Measurements from ENCODE around the gene MYPN.
A peak's percentile ranks its signal among the peaks of the same experiment; 100 is the strongest.
"Not testable (repeated sequence)": the region's sequence is repeated elsewhere in the genome, so short reads cannot be mapped to it uniquely, and the experiment has no call there.

MYPN gene

DNA sequence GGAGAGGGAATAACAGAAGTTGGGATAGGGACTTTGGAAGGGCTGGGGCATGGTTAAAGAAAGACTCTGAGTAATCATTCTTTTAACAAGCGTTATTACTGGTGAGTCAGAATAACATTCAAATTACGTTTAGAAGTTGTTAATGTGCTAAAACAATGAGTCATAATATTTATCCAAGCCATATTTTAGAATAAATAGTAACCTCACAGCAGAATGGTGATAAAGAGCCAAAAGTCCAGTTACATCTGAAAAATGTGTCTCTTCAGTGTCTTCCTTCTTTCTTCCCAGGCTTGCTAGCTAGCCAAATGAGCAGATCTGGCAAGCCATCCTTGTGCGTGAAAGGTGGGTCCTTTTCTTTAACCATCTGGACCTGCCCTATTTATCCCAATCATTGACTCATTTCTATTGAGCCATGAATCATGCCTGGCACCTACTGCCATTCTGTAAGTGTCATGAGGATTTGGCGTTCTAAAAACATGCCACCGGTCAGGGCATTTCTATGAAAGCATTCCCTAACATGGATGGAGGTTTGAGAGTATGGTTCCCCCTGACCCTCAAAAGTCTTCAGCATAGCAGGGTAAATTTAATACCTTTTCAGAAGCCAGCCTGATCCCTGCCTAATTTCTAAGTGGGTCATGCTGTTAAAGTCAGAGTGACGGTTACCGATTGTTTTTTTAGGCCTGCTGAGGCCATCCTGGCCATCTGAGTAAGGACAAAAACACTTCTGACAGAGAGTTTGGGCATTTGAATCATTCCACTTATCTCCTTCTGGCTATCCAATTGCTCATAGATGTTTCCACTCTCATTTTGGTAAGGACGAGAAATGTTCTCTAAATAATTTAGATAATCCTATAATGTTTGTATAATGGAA lies 26.9 kb downstream of the MYPN start:
- DNase-seq = no peak

- DNase-seq = no peak
These were observed 27.9 kb downstream of the MYPN start for GRCh38 chr10:68137171-68137570.

DNA sequence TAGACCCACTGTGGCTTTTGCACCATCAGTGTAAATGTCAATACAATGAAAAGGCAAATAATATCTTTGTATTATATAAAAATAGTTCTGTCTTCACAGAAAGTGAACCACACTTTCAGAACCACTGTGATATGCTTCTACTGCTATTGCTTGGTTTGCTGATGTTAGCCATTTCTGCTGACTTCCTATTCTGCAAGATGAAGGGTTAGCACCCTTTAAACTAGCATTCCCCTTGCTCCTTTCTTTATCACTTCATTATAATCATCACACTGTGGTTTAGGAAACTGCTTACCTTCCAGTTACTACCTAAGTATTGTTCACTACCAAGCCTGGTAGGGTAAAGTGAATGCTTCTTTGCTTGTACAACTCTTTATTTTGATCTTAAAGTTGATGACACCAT lies 29.2 kb downstream of the MYPN start:
- no peak for DNase-seq

- no peak for DNase-seq
These were observed 30.4 kb downstream of the MYPN start for GRCh38 chr10:68139448-68140272.

- DNase-seq = no peak
These were observed 33.5 kb downstream of the MYPN start for GRCh38 chr10:68142761-68143160.

- DNase-seq = no peak
These were observed 35.4 kb downstream of the MYPN start for GRCh38 chr10:68144709-68145108.

GRCh38 chr10:68145705-68146104 lies 36.4 kb downstream of the MYPN start:
- DNase-seq = no peak

DNA sequence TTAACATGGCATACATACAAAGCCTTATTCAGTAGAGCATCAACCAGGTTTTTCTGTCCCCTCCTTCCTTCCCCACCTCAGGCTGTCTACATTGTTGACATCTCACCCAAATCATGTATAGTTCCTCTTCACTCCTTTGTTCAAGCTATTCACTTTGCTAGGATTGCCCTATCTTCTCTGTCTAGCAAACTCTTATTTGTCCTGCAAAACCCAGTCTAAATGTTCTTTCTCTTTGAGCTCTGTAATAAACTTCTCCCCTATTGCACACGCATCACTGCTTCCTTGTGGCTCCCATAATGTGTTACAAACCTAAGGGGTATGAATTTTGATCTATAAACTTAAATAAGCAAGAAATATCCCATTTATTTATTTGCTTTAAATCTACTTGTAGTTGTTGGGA lies 36.8 kb downstream of the MYPN start:
- no peak for DNase-seq

DNA sequence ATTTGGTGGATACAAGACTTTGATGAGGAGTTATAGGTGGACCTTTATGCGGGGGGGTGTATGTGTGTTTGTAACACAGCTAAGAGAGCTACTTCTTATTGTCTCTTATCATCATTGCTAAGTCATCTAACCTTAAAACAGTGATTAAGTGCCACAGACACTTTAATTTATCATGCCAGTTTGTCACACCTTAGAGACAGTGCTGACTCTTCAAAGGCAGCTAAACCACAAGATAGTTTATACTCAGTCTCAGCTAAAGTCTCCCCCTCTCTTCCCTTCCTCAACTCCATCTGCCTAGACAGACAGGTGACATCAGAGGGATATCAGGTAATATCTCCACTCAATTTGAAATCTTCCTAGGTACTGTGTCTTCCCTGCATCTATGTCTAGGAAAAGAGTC lies 42.2 kb downstream of the MYPN start:
- DNase-seq = no peak

DNA sequence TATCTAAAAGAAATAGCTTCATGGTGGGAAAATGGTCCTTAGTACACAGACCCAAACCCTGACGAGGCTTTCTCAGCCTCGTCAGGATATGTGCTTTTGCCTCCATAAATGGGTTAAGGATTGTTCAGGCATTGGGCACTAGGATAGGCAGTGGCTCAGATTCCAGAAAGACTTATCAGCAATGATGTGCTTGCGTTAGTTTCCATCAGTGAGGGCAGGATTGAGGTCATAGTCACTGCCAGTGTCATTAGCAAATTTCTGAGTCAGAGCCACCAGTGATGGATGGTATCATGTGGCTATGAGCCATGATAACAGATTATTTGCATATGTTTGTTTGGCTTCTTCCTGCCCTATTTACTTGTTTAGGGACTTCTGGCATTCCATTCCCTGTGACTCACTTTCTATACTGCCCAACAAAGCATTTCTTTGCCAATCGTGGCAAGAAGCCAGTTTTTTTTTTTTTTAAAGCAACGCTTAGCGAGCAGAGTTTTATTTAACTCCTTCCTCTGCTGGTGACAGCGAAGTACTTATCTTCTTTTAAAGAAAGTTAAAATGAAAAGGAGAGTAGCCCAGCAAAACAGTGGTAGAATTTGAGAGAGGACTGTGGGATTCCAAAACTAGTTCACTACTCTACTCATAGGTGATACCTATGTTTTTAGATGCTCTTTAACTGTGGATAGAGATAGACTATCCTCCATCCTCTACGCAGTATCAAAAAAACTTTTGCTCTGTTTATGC lies 44.4 kb downstream of the MYPN start:
- no peak for DNase-seq

- no peak for DNase-seq
These were observed 44.9 kb downstream of the MYPN start for GRCh38 chr10:68154211-68154497.

- DNase-seq = no peak
These were observed 46.4 kb downstream of the MYPN start for GRCh38 chr10:68155615-68156210.

- peak; percentile 13 for DNase-seq
These were observed 47.3 kb downstream of the MYPN start for GRCh38 chr10:68156373-68157185.

- not testable (repeated sequence) for DNase-seq
These were observed 48.2 kb downstream of the MYPN start for GRCh38 chr10:68157522-68157921.

GRCh38 chr10:68158031-68158430 lies 48.7 kb downstream of the MYPN start:
- no peak for DNase-seq

DNA sequence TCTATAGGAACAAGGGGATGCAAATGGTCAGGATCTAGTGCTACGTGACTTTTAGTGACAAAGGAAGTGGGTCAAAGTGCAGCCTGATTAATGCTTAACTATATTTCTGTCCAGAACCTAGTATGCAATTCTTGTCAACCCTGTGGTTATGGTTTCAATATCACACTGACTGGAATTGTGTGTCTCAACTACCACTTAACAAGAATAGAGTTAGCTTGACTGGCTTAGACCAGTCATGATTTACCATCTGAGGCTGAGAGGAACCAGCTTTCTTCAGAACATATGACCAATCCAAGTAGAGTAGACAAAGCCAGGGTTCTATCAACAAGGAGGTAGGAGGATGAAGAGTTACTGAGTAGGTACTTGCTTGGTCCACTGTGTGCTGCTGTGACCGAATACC lies 54.4 kb downstream of the MYPN start:
- DNase-seq = no peak

DNA sequence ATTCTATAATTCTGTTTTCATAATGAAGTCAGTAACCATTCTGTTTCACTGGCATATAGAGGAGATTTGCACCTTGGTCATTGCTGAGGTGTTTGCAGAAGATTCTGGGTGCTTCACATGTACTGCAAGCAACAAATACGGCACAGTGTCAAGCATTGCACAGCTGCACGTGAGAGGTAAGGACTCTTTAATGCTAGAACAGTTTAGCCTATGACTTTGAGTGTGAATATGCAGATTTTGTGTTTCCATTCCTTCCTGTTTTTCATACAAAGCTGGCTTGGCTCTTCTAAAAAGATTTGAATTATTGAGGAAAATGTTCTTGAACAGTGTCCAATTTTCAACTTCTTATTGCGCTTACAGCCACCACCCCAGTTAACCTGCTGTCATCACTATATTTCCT lies 56.4 kb downstream of the MYPN start:
- DNase-seq = no peak

DNA sequence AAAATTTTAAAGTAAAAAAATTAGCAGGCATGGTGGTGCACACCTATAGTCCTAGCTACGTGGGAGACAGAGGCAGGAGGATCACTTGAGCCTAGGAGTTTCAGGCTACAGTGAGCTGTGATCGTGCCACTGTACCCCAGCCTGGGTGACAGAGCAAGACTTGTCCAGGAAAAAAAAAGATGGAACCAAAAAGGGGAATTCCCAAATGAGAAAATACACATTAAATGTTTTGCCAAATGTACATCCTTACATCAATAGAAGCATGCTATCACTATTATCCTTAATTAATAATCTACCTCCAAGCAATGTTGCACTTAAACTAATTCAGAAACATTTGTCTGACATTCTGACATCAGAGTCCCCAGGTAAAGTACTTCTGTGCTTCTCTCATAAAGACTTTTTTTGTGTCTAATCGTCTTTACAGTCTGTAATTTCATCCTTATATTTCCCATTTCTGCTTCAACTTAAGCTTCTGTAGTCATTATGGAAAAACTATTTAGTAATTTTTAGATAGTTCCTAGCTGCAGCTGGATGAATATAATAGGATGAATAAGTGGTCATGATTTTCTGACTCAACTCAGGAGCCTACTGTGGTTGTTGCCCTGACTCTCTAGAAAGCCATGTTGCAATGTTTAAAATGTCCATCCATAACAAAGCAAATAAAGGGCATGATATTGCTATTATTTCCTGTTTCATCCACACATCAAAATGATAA lies 57.7 kb downstream of the MYPN start:
- no peak for DNase-seq

DNA sequence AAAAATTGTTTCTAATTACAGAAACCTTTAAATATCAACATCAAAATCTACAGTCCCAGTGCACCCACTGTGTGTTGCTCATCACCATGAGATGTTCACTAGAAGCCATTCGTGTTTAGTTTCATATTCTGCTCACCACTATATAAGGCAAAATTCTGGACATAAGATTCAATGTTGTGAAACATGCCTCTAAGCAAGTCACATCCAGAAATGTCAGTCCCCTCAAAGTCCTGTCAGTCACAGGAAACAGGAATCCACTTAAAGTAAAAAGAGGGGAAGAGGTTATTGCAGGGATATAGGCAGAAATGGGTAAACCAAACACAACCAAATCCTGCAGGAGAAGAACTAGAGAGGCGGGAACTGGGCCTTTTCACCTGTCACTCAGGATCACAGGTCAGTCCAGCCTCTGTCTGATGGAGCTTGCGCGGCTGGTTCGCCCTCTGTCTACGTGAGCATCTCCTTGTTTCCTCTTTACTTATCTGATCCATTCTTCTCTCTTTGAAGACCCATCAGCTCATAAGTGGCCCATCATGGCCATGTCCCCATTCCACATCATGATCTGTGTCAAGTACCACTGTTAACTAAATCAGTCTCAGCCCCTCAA lies 58.4 kb downstream of the MYPN start:
- DNase-seq = no peak

DNA sequence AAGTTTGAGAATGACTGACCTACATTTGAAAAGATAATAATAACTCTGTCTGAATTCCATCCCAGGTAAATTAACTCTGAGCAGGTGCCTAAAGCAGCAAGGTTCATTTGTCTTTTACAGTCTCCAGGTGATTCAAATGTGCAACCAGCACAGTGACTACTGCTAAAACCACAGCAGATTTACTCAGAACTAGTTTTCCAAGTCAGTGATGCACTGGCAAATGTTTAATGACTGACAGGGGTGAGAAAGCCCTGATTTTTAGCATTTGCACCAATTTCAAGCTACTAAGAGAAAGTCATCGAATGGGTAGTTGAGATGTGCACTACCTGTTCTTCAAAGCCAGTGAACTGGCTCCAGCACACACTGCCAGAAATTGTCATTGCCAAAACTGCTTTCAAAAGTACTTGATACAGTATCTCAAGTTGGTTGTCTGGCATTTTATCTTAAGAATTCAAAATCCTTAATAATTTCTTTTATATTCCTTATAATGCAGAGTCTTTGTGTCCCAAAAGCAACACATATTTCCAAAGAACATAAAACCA lies 62.3 kb downstream of the MYPN start:
- DNase-seq = no peak

DNA sequence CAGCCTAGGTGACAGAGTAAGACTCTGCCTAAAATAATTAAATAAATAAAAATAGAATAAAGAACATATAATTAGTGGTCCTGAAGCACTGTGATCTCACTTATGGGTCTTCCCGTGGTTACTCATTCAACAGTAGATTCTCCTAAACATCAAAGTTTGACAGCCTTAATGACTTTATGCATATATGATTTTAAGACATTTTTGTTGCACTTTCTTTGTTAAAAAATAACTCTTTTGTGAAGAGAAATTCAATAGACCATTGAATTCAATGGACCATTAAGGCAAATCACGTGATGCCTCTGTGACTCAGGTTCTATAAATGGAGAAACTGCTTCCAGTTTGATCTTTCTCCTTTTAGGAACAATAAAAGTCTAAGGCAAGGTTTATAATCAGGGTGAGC lies 63.0 kb downstream of the MYPN start:
- no peak for DNase-seq
